OCI-LY1 (cell line): ENCODE results near the gene TMEM239.

Source experiments
- EZH2 ChIP-seq: fragments of 200-600 bp; sonication (generic), shearing (Covaris generic); IDR thresholded peaks from 2 replicates; pipeline ENCODE4 v1.8.0; 2017; ENCODE audit warnings: borderline replicate concordance, mixed run types, mild to moderate bottlenecking, antibody characterized with exemption, low read length, moderate library complexity, mixed read lengths
- TF ChIP-seq, protein P1 (sequence below): fragments of 200-600 bp; sonication (generic), shearing (Covaris generic); IDR thresholded peaks from 2 replicates; pipeline ENCODE4 v1.5.1; 2017; ENCODE audit warnings: mild to moderate bottlenecking, antibody characterized with exemption, low read length, moderate library complexity, mixed read lengths

DNA sequence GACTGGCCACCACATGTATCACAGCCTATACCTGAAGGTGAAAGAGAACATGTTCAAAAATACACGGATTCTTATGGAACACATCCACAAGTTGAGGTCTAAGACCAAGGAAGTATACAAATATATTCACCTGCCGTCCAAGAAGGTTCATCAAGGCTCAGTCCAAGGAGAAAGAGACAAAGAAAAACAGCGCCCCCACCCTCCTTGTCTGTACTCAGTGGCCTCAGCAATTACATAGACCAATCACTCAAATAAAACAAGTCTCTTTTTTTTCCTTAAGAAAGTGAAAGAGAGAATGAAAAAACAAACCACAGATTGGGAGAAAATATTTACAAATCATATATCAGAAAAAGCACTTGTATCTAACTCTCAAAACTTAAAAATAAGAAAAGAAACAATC is 35.2 kb upstream of the TMEM239 start:
- TF ChIP-seq, protein P1, sequence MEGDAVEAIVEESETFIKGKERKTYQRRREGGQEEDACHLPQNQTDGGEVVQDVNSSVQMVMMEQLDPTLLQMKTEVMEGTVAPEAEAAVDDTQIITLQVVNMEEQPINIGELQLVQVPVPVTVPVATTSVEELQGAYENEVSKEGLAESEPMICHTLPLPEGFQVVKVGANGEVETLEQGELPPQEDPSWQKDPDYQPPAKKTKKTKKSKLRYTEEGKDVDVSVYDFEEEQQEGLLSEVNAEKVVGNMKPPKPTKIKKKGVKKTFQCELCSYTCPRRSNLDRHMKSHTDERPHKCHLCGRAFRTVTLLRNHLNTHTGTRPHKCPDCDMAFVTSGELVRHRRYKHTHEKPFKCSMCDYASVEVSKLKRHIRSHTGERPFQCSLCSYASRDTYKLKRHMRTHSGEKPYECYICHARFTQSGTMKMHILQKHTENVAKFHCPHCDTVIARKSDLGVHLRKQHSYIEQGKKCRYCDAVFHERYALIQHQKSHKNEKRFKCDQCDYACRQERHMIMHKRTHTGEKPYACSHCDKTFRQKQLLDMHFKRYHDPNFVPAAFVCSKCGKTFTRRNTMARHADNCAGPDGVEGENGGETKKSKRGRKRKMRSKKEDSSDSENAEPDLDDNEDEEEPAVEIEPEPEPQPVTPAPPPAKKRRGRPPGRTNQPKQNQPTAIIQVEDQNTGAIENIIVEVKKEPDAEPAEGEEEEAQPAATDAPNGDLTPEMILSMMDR: peak; percentile 20; the same call in 1 of the 2 replicates
- no peak for TF ChIP-seq EZH2
